HepG2 (cell line): ENCODE data around the gene SLC2A4. TPM values are rescaled to one million over a fixed set of nuclear protein-coding genes. Genes with fewer than 3 reads are reported as not detected.

Source experiments
- ADNP ChIP-seq: sonication (generic); formaldehyde crosslinking; IDR thresholded peaks from 2 replicates; pipeline ENCODE4 v1.4.0; 2020; ENCODE audit warnings: missing genetic modification reagents
- ARNT ChIP-seq: fragments of 450-650 bp; IDR thresholded peaks from 2 replicates; pipeline ENCODE4 v1.6.1; 2017
- FOXK1 ChIP-seq: sonication (generic); formaldehyde crosslinking; IDR thresholded peaks from 2 replicates; pipeline ENCODE4 v1.4.0; 2020; ENCODE audit warnings: low read depth, missing genetic modification reagents, borderline replicate concordance
- HNRNPUL1 ChIP-seq: fragments of 200-400 bp; formaldehyde crosslinking; IDR thresholded peaks from 2 replicates; pipeline ENCODE4 v1.6.1; 2017; ENCODE audit warnings: low read depth, mild to moderate bottlenecking, low read length, moderate library complexity
- KLF13 ChIP-seq: sonication (generic); formaldehyde crosslinking; IDR thresholded peaks from 2 replicates; pipeline ENCODE4 v1.4.0; 2020; ENCODE audit warnings: mild to moderate bottlenecking, missing genetic modification reagents
- MIER2 ChIP-seq: IDR thresholded peaks from 2 replicates; pipeline ENCODE4 v1.6.1; 2016; ENCODE audit warnings: missing biosample characterization, missing genetic modification reagents
- NPAS2 ChIP-seq: sonication (generic); formaldehyde crosslinking; IDR thresholded peaks from 2 replicates; pipeline ENCODE4 v1.8.0; 2022; ENCODE audit warnings: mild to moderate bottlenecking, missing genetic modification reagents, borderline replicate concordance
- RBM39 ChIP-seq: fragments of 200-400 bp; formaldehyde crosslinking; IDR thresholded peaks from one replicate; pipeline ENCODE4 v1.6.1; 2018; ENCODE audit warnings: antibody characterized with exemption, mild to moderate bottlenecking, low read depth, low read length; ENCODE audit not compliant: poor library complexity, severe bottlenecking
- SOX5 ChIP-seq: IDR thresholded peaks from 2 replicates; pipeline ENCODE4 v1.6.1; 2016; ENCODE audit warnings: borderline replicate concordance
- TP53 ChIP-seq: sonication (generic); formaldehyde crosslinking; conservative IDR thresholded peaks from 2 replicates; pipeline ENCODE4 v1.4.0; 2020; ENCODE audit warnings: missing genetic modification reagents
- ZIK1 ChIP-seq: sonication (generic); formaldehyde crosslinking; IDR thresholded peaks from 2 replicates; pipeline ENCODE4 v1.5.0; 2020; ENCODE audit warnings: mild to moderate bottlenecking, low read depth, missing genetic modification reagents, borderline replicate concordance
- ZMYM4 ChIP-seq: sonication (generic); formaldehyde crosslinking; IDR thresholded peaks from 2 replicates; pipeline ENCODE4 v1.8.1; 2023; ENCODE audit warnings: mild to moderate bottlenecking, missing genetic modification reagents
- ZNF547 ChIP-seq: sonication (generic); formaldehyde crosslinking; IDR thresholded peaks from 2 replicates; pipeline ENCODE4 v1.5.1; 2020; ENCODE audit warnings: mild to moderate bottlenecking, missing genetic modification reagents
- ZNF672 ChIP-seq: sonication (generic); formaldehyde crosslinking; IDR thresholded peaks from 2 replicates; pipeline ENCODE4 v1.8.1; 2022; ENCODE audit warnings: missing genetic modification reagents
- ZNF749 ChIP-seq: sonication (generic); formaldehyde crosslinking; IDR thresholded peaks from 2 replicates; pipeline ENCODE4 v1.8.0; 2022; ENCODE audit warnings: mild to moderate bottlenecking, missing genetic modification reagents, moderate library complexity, borderline replicate concordance
- ZNF891 ChIP-seq: sonication (generic); formaldehyde crosslinking; IDR thresholded peaks from 2 replicates; pipeline ENCODE4 v1.5.0; 2020; ENCODE audit warnings: mild to moderate bottlenecking, missing genetic modification reagents
- ZZZ3 ChIP-seq: sonication (generic); formaldehyde crosslinking; IDR thresholded peaks from 2 replicates; pipeline ENCODE4 v1.4.0; 2020; ENCODE audit warnings: missing genetic modification reagents, mild to moderate bottlenecking, borderline replicate concordance
- polyA plus RNA-seq, 8 experiments: library from polyadenylated mRNA; depleted of rRNA in 3 of 8; stranded (reverse) in 7 of 8; unstranded in 1 of 8; fragments of >200 nt; fragmentation: Illumina TruSeq in 4 of 8; extraction: Trizol in 4 of 8; gene quantifications; 2 replicates each; pipeline versions ENCODE4 v1.2.1 to v1.2.3, GENCODE V29; 2011 to 2016; ENCODE audit warnings: low read depth in 4 of 8, missing spikeins in 1 of 8, mixed read lengths in 1 of 8; ENCODE audit not compliant: insufficient read depth in 1 of 8
- total RNA-seq, 5 experiments: library from RNA; depleted of rRNA; stranded (reverse); fragments of >200 nt; fragmentation: Illumina TruSeq; extraction: Trizol; gene quantifications; 2 replicates each; pipeline ENCODE4 v1.2.3, GENCODE V29; 2016; ENCODE audit warnings: low read depth in 1 of 5
- TF ChIP-seq, protein P1 (sequence below): sonication (generic); formaldehyde crosslinking; IDR thresholded peaks from 2 replicates; pipeline ENCODE4 v1.5.0; 2020; ENCODE audit warnings: mild to moderate bottlenecking, missing genetic modification reagents
- TF ChIP-seq, protein P2 (sequence below), 2 experiments: fragments of 450-650 bp in 1 of 2; sonication (generic) in 1 of 2; formaldehyde crosslinking; IDR thresholded peaks; 2 replicates each; pipeline versions ENCODE4 v1.5.0 to v1.8.0; 2020 to 2022; ENCODE audit warnings: mild to moderate bottlenecking in 1 of 2, missing genetic modification reagents in 1 of 2
- TF ChIP-seq, protein P3 (sequence below): sonication (generic); formaldehyde crosslinking; IDR thresholded peaks from 2 replicates; pipeline ENCODE4 v1.5.1; 2020; ENCODE audit warnings: mild to moderate bottlenecking, moderate library complexity, missing genetic modification reagents
- TF ChIP-seq, protein P4 (sequence below): sonication (generic); formaldehyde crosslinking; IDR thresholded peaks from 2 replicates; pipeline ENCODE4 v1.4.0; 2020; ENCODE audit warnings: mild to moderate bottlenecking, low read depth, missing genetic modification reagents

The SLC2A4 gene
- total and polyA plus RNA-seq, 2 of the 13 experiments (the other 11 are each of a cell fraction or from before 2014, with no cell fraction given) = 4.9 to 5.8 TPM

DNA sequence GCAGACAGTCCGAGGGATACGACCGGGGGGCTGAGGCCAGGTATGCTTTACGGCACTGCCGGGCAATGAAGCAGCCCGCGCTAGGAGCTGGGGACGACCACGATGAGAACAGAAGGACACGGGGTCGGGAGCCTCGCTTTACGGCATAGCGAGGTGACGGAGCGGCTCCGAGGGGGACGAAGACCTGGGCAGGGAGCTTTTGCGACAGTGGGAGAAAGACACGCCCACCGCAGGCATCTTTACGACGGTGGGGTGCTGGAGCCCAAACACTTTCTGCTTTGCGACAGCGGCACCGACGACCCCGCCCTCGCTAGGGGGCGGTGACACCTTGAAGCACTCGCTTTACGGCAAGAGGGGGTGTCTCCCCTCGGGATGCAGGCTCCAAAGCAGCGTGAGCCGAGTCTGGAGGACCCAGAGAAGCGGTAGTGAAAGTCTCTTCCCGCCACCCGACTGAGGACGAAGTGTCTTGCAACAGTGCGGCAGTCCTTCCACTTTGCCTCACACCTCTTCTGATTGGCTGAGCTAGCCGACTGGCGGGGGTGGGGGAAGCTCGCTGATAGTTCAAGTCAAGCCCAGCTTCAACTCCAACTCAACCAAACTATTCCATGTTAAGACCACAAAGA is 48.0 kb downstream of the SLC2A4 start (continued):
- TF ChIP-seq SOX5 (CRISPR knock-in tag) (no peak), ZIK1 (0 out of 2 replicates have a peak, but pooled peaks have one; percentile 40), ZMYM4 (CRISPR knock-in tag) (peak; percentile 36; the same call in 1 of the 2 replicates), NPAS2 (CRISPR knock-in tag) (no peak), FOXK1 (CRISPR knock-in tag) (peak; percentile 66), KLF13 (no peak), ZNF672 (CRISPR knock-in tag) (no peak), ZNF547 (CRISPR knock-in tag) (peak; percentile 62), ARNT (no peak), ZNF749 (CRISPR knock-in tag) (no peak), ZZZ3 (CRISPR knock-in tag) (peak; percentile 87; the same call in 1 of the 2 replicates), HNRNPUL1 (no peak), TP53 (CRISPR knock-in tag) (no peak), RBM39 (peak; percentile 13), ADNP (CRISPR knock-in tag) (no peak), ZNF891 (CRISPR knock-in tag) (0 out of 2 replicates have a peak, but pooled peaks have one; percentile 55), MIER2 (CRISPR knock-in tag) (no peak)
- TF ChIP-seq, protein P1, sequence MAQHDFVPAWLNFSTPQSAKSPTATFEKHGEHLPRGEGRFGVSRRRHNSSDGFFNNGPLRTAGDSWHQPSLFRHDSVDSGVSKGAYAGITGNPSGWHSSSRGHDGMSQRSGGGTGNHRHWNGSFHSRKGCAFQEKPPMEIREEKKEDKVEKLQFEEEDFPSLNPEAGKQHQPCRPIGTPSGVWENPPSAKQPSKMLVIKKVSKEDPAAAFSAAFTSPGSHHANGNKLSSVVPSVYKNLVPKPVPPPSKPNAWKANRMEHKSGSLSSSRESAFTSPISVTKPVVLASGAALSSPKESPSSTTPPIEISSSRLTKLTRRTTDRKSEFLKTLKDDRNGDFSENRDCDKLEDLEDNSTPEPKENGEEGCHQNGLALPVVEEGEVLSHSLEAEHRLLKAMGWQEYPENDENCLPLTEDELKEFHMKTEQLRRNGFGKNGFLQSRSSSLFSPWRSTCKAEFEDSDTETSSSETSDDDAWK (CRISPR knock-in tag) = no peak
- TF ChIP-seq, protein P2, sequence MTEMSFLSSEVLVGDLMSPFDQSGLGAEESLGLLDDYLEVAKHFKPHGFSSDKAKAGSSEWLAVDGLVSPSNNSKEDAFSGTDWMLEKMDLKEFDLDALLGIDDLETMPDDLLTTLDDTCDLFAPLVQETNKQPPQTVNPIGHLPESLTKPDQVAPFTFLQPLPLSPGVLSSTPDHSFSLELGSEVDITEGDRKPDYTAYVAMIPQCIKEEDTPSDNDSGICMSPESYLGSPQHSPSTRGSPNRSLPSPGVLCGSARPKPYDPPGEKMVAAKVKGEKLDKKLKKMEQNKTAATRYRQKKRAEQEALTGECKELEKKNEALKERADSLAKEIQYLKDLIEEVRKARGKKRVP (CRISPR knock-in tag; IDR thresholded peaks at IDR 0.05) = no peak
- TF ChIP-seq, protein P3, sequence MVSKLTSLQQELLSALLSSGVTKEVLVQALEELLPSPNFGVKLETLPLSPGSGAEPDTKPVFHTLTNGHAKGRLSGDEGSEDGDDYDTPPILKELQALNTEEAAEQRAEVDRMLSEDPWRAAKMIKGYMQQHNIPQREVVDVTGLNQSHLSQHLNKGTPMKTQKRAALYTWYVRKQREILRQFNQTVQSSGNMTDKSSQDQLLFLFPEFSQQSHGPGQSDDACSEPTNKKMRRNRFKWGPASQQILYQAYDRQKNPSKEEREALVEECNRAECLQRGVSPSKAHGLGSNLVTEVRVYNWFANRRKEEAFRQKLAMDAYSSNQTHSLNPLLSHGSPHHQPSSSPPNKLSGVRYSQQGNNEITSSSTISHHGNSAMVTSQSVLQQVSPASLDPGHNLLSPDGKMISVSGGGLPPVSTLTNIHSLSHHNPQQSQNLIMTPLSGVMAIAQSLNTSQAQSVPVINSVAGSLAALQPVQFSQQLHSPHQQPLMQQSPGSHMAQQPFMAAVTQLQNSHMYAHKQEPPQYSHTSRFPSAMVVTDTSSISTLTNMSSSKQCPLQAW (CRISPR knock-in tag) = peak; percentile 88
- TF ChIP-seq, protein P4, sequence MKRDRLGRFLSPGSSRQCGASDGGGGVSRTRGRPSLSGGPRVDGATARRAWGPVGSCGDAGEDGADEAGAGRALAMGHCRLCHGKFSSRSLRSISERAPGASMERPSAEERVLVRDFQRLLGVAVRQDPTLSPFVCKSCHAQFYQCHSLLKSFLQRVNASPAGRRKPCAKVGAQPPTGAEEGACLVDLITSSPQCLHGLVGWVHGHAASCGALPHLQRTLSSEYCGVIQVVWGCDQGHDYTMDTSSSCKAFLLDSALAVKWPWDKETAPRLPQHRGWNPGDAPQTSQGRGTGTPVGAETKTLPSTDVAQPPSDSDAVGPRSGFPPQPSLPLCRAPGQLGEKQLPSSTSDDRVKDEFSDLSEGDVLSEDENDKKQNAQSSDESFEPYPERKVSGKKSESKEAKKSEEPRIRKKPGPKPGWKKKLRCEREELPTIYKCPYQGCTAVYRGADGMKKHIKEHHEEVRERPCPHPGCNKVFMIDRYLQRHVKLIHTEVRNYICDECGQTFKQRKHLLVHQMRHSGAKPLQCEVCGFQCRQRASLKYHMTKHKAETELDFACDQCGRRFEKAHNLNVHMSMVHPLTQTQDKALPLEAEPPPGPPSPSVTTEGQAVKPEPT = no peak
